Activated naive CD4-positive, alpha-beta T cell (primary cell): ENCODE data around the gene SLC43A1.

Experiments
- DNase-seq, 4 experiments: peaks; one replicate each; lab custom pipeline; 2025; lab: John Stamatoyannopoulos, UW

The SLC43A1 gene

GRCh38 chr11:57479021-57479663 lies 36.4 kb downstream of the SLC43A1 start:
- DNase-seq: no peak

GRCh38 chr11:57477507-57478189 lies 37.9 kb downstream of the SLC43A1 start:
- no peak for DNase-seq

- peak in 1 of 4 experiments; percentile 14 for DNase-seq
Measured at GRCh38 chr11:57476757-57477506, 38.6 kb downstream of the SLC43A1 start.

GRCh38 chr11:57476047-57476756 lies 39.3 kb downstream of the SLC43A1 start:
- peak in 1 of 4 experiments; percentile 18 for DNase-seq

GRCh38 chr11:57475671-57476046 lies 39.8 kb downstream of the SLC43A1 start:
- DNase-seq: no peak

GRCh38 chr11:57475191-57475590 lies 40.3 kb downstream of the SLC43A1 start:
- DNase-seq: no peak

- no peak for DNase-seq
Measured at GRCh38 chr11:57474803-57475115, 40.7 kb downstream of the SLC43A1 start.

GRCh38 chr11:57474017-57474802 lies 41.3 kb downstream of the SLC43A1 start:
- peak in 2 of 4 experiments; percentile 20 to 28 for DNase-seq

- DNase-seq: no peak
Measured at GRCh38 chr11:57473285-57473841, 42.1 kb downstream of the SLC43A1 start.

- DNase-seq: no peak
Measured at GRCh38 chr11:57471496-57471895, 44.0 kb downstream of the SLC43A1 start.

- DNase-seq: no peak
Measured at GRCh38 chr11:57469268-57469667, 46.2 kb downstream of the SLC43A1 start.

GRCh38 chr11:57468276-57468675 lies 47.2 kb downstream of the SLC43A1 start:
- no peak for DNase-seq

GRCh38 chr11:57467508-57468157 lies 47.9 kb downstream of the SLC43A1 start:
- no peak for DNase-seq

GRCh38 chr11:57466680-57467079 lies 48.8 kb downstream of the SLC43A1 start:
- DNase-seq: no peak

GRCh38 chr11:57464539-57465181 lies 50.8 kb downstream of the SLC43A1 start:
- no peak for DNase-seq

- no peak for DNase-seq
Measured at GRCh38 chr11:57463671-57464538, 51.6 kb downstream of the SLC43A1 start.

- DNase-seq: no peak
Measured at GRCh38 chr11:57462597-57462996, 52.9 kb downstream of the SLC43A1 start.

GRCh38 chr11:57461841-57462489 lies 53.5 kb downstream of the SLC43A1 start:
- DNase-seq: no peak
